NCI-H2171 (cell line): ENCODE measurements around the gene ITPR2.
"Not testable (repeated sequence)": the region's sequence is repeated elsewhere in the genome, so short reads cannot be mapped to it uniquely, and the experiment has no call there.

Experiments used
- DNase-seq: peaks from one replicate; lab custom pipeline; 2025; lab: John Stamatoyannopoulos, UW

The ITPR2 gene

DNA sequence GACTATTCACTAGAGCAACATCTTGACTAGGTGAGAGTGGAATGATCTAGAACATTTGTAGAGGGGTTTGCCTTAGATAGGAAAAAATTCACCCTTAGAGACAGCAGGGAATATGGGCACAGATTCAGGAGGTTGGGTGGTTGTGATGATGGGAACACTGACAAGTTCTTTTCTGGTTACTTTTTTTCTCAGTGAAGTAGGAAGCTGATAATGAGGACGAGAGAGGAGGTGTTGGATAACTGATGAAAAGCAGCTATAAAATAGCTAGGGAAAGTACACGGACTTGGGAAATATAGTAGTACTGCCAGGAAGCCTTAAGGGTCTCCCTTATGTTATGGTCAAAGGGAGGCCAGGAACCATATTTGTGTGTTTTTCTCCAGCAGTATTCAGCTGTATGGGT lies 387.1 kb downstream of the ITPR2 start:
- DNase-seq: no peak

DNA sequence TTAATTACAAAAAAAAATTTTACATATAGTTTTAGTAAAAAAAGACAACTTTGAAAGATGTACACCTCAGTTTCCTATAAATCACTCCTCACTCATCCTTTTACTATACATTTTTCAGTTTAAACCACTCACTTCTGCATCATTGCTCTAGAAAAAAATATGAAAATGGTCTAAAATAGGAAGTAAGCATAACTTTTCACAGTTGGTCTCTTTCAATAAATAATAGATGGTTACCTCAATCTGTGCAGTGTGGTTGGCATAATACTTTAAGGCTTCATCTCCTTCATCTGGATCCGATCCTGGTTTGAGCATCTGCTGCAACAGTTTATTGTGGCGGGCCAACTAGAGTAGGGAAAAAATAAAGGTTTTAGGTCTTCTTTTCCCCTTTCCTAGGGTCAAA lies 389.7 kb downstream of the ITPR2 start:
- DNase-seq: no peak

DNA sequence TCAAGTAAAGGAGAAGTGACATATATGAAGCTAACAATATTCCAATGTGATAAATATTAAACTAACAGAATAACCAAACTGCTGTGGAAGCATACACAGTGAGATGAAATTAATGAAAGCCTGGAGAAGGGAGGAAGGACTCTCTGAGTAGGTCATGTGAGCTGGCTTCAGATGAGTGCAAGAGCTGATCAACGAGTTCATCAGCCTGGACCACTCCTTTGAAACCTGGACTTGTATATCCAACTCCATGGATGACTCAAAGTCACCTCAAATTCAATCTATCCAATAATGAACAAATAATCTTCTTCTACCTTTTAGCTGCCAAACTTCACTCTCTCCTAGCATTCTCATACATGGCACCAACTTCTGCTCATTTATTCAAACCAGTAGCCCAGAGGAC lies 391.6 kb downstream of the ITPR2 start:
- DNase-seq: no peak

DNA sequence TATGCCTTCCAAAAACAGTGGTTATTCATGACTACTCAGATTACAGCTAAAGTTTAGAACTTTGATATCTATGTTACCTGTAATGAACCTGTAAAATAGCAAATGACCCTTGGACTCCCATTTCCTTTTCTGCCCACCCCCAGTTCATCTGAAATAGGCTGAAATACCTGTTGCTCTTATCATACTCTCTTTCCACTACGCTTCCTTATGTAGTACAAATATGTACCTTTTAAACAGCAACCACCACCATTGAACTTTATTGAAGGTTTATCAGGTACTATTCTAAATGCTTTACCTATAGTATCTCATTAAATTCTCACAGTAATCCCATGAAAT lies 398.0 kb downstream of the ITPR2 start:
- no peak for DNase-seq

DNA sequence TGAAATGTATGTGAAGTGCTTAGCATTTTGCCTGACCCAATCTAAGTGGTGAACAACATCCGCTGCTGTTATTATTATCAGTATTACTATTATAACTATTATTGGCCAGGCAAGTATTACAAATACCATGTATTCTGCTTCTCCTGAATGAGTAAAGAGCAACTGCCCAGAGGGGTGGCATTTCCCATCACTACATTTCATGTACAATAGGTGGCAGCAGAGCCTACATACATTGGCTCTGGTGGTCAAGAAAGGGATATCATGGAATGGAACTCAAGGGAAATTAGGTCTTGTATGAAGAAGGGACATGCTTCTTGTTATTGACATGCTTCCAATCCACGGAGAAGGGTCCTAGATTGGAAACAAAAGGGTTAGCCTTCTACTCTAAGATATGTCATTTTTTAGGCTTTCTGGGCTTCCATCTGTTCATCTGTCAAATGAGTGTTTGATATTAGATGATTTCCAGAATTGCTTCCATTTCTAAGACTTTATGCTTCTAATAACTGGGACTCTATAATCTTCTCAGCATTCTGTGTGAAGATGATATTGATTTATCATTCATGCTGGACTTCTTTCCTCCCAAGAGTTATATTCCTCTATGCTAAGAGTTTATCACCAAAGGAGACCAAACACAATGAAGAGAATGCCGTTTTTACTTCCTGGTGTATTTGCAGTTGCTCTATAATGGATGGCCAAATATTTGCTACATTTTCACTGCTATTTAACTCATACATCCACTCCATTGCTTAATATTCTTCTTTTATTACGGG lies 398.5 kb downstream of the ITPR2 start:
- DNase-seq: no peak

DNA sequence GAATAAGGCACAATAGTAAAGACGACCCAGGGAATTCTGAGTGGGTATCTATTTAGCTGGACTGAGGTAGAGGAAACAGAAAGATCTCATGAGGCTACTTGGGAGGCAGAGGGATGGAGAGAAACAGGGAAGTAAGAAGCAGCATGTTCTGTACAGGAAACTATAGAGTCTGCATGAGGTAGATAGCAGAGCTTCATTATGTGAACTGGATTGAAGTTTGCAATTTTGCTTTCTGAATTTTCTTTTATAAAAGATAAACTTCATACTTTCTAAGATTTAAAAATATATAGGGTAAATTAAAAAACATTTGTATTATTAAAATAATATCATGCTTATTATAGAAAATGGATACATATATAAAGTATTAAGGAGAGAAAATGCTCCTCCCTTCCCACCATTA lies 399.3 kb downstream of the ITPR2 start:
- not testable (repeated sequence) for DNase-seq

DNA sequence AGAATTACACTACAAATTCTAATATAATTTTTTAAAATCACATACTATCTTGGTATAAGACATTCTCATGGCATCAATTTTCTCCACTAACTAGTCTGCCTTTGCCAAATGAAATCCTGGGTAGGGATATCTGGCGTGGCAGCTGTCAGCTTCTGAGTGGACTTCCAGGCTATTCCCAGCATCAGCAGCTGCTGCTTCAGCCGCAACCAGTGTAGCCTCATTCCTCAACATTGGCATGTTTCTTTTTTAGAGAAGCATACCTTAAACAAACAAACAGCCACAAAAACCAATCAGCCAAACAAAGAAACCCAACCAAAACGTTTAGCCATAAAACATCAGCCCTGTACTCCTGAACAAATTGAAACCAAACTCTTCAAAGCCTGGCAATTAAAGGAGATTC lies 401.8 kb downstream of the ITPR2 start:
- DNase-seq: no peak

DNA sequence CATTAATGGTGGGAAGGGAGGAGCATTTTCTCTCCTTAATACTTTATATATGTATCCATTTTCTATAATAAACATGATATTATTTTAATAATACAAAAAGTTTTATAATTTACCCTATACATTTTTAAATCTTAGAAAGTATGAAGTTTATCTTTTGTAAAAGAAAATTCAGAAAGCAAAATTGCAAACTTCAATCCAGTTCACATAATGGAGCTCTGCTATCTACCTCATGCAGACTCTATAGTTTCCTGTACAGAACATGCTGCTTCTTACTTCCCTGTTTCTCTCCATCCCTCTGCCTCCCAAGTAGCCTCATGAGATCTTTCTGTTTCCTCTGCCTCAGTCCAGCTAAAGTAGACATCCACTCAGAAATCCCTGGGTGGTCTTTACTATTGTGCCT lies 402.4 kb downstream of the ITPR2 start:
- DNase-seq: not testable (repeated sequence)

DNA sequence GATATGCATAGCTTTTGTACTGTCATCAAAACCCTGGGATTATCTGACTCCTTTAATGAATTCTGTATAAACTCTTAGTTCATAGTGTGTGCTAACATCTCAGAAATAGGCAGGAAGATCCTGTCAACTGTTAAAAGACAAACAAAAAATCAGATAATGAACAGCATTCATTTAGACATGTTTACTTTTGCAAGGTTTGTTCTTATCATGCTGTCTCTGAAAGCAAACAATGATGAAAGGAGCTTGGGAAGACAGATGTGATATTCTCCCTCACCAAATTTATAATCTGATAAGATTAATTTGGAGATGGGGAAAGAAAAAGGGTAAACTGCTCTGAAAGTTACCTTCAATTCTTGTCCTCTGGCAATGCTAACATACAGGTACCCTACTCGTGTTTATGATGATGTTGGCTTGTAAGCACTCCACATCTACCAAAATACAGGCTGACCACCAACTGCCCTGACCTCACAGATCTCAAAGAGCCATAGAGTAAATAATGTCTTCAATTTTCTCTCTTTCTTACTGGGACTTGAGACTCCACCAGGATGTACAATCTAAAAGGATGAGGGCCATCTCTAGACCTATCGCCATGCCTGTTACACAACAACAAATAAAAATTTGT lies 403.8 kb downstream of the ITPR2 start:
- DNase-seq: no peak

DNA sequence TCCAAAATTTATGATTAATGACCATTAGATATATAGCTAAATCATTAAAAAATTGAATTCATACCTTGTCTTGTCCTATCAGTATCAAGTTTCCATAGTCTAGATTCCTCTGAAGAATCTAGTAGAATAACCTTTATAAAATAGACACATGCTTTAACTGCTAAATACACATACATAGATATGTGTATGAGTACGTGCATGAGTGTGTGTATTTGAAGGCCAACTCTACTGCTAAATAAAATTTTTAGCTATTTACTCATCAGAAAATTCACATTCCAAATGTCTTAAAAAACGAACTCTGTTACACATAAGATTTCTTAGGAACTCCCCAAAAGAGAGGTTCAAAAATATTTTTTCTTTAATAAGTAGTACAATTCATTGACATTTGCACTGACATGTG lies 404.6 kb downstream of the ITPR2 start:
- no peak for DNase-seq

DNA sequence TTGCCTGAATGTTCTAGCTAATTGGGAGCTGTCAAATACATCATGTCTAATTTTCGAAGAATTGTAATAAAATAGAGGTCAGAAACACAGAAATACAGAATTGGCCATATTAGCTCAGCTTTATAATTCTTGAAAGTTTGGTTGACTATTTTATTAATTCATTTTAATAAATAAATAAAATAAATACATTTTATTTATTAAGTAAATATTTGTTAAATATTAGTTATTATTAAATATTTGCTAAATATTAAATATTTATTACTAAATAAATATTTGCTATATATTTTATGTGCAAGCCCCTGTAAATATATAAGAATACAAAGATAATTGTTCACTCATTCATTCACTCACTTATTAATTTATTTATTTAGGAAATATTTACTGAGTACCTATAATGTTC lies 406.3 kb downstream of the ITPR2 start:
- no peak for DNase-seq

DNA sequence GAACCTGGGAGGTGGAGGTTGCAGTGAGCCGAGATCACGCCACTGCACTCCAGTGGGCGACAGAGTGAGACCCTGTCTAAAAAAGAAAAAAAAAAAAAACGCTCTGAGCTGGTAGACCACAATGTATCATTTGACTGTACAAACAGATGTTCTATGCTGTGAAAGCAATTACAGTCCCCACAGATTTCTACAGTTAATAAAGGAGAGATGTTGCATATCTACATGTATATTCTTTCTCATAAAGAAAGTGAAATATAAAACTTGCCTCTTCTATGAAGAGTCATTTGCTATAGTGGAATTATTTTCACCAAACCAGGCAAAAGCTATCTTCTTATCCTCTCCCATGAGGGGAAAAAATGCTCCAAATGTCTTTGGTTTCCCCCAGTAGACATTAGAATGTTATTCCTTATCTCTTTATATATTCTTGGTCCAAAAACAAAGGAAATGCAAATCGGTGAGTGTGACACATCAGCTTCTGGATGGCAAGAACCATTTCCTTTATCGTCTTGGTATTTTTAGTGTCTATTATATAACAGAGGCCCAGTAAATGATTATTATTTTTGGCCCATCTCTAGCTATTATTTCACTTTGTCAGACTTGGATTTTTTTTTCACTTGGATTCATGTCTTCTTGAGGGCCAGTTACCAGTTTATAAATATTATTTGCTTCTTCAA lies 407.3 kb downstream of the ITPR2 start:
- no peak for DNase-seq

DNA sequence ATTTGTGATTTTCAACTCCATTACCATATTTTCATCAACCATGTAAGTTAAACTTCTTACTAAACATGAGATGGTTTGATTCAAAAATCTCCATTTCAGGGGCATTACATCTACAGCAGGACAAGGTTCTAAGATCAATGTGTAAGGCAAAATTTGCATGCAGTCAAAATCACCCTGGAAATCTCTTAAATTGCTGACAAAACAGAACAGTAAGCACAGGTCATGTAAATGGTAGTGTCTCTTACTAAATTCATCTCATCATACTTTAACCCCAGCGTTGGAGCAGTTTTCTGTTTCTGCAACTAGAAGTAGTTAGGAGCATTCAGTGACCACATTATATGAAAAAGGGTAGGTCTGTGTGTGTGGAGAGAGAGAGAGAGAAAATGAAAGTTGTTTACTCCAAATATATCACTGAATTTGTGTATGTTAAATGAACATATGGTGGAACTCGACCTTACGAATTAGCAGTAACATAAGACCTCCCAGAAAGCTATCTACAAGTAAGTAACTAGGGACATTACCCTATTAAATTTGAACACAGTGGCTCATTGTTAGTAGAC lies 410.1 kb downstream of the ITPR2 start:
- DNase-seq: no peak

DNA sequence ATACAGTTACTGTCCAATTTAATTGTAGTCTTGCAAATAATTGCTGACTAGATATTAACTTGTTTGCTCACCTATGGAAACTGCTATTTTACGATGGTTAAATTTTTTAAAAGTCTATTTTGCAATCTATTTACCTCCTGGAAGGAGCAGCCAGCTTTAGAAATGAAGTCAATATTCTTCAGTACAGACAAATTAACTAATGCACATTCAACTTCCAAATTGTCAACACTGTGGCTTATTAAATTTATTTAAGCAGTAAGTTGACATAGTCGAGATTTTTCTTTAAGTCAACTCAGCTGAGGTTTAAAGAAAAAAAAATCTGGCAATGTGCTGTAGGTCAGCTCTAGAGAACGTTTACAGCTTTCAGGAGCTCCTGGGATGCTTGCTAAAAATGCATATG lies 416.4 kb downstream of the ITPR2 start:
- no peak for DNase-seq

DNA sequence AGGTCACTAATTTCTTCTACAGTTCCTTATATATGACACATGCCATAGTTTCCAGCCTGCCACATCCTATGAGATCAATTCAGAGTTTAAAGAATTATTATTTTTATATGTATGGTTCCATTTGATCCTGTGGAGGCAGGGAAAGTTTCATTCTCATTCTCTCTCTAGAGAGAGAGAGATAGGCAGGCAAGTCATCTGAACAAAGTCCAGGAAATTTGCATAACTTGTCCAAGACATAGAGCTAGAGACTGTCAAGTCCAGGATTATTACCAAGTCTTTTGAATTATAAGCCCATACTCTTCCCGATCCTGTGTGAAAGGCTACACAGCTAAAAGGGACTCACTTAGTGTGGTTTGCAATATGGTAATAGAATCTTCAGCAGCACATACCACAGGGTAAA lies 422.3 kb downstream of the ITPR2 start:
- no peak for DNase-seq

DNA sequence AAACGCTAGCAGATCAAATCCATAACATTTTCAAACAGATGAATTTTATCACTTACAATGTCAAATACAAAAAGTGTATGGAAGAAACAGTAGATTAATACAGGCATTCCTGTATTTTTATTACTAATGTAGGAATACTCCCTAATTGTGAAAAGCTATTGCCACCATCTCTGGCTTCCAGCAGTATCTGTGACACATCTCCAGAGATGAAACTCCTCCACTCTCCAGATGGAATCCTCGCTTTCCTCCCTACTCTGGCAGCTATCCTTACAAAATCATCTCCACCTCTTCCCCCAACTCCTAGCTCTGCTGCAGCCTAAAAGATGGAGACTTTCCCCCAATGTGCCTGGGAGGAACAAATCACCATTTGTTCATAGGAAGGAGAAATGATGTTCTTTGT lies 426.2 kb downstream of the ITPR2 start:
- no peak for DNase-seq

DNA sequence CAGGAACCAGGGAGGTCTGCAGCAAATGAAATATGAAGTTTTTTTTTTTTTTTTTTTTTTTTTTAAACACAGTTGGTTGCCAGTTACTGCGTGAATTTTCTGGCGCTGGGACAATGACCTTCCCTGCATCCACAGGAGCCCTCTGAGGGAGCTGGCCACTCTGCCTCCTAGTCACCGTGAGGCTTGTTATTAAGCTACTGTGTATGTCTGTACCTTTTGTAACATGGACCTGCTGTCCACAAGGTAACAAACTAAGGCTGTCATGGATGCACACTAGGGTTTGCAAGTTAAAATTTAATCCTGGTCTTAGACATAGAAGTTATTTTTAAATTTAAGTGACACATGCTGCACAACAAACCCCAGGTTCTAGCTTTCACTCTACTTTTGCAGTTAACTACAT lies 426.6 kb downstream of the ITPR2 start:
- DNase-seq: no peak

DNA sequence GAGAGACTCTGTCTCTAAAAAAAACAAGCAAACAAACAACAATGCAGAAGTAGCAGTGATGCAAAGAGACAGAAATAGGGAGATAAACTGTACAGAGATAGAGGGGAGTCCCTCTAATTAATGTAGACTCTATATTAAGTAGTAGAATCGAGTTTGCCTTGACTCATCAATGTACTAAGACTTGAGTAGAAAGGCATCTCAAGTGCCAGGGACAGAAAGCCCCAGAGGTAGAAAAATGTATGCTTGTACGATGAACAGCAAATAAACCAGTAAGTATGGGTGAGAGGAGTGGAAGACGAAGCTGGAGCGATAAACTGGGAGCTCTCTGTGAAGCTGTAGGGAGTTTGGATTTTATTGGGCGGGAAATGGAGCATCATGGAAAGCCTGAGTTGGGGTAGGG lies 429.4 kb downstream of the ITPR2 start:
- DNase-seq: no peak

DNA sequence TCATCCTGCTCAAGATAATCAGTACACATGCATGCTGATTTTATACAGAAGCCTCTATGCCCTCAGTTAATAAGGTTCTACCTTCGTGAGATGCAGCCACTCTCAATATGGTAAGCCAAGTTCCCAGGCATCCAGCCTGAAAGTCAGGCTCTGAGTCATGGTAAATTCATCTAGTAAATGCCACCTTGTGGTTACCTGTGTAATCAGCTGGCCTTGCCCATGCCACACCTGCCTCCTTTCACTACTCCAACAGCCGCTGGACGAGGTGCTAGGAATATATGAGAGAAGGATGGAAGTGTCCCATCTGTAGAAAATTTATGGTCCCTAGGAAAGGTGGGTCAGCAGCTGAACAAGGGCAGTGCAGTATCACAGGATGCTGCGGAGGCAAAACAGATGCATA lies 430.3 kb downstream of the ITPR2 start:
- DNase-seq: no peak

DNA sequence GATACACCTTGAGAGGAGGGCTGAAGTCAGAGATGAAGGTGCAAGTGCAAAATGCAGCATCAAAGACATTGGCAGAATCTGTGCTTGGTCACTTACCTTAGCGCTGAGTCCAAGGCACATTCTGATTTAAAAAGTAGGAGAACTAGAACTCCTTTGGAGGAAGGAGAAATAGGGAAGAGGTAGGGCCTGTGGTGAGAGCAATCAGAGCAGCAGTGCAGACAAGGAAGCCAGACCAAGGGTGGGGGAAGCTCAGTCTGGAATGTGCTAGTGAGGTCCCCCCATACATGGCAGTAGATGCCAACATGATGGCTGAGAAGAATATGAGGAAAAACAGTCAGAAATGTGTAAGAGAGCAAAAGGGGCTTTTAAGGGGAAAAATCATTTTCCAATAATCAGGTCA lies 431.1 kb downstream of the ITPR2 start:
- no peak for DNase-seq

DNA sequence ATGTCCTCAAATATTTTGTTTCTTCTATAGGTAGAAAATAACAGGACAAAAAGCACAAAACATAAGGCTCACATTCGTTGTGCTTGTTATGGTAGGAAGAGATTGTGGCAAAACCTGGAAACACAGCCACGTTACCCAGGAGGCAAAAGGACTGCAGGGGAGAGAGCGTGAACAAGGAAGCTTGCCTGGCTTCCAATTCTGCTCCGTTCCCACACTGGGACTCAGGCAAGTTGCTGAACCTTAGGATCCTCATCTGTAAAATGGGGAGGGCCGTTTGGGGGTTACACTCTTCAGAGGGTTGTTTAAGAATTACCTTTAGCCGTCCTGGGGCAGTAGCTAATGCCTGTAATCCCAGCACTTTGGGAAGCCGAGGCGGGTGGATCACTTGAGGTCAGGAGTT lies 432.4 kb downstream of the ITPR2 start:
- DNase-seq: no peak

DNA sequence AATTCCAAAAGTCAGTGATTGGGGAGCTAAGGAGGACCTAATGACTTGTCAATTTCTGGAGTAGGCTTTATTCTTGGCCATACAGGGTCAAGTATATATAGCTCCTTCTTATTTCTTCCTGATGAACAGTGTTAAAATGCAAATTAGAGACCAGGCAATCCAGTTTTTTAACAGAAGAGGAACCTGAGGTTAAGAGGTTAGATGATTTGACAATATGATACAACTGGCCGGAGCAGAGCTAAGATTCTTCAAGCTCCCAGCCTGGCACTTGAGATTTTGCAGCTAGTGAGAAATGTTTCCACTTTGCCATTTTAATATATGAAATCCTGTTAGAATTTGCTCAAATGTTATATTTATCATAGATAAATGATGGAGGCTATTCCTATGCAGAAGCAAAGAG lies 433.6 kb downstream of the ITPR2 start:
- no peak for DNase-seq

DNA sequence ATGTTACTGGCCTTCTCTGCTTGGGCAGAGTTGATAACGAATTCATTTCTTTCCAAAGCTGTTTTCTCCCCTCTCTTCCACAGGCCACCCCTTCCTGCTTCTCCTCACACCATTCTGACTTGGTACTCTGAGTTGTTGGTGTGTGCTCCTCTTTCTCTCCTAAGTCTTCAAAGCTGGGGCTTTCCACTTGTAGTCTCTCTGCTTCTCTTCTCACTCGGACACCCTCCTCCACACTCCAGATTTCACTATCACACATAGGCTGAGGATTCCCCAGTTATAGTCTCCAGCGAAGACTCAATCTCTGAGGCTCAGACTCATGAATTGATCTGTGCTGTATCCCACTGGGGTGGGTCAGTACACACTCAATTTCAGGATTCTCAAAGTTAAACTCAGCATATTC lies 436.6 kb downstream of the ITPR2 start:
- no peak for DNase-seq
